IPS-NIHi7 (cell line): ENCODE data around the gene GFOD2.

Source experiments
- DNase-seq: peaks from one replicate; pipeline ENCODE4 v3.0.0; 2012; ENCODE audit warnings: mixed read lengths; ENCODE audit errors: extremely low spot score

GFOD2 gene

DNA sequence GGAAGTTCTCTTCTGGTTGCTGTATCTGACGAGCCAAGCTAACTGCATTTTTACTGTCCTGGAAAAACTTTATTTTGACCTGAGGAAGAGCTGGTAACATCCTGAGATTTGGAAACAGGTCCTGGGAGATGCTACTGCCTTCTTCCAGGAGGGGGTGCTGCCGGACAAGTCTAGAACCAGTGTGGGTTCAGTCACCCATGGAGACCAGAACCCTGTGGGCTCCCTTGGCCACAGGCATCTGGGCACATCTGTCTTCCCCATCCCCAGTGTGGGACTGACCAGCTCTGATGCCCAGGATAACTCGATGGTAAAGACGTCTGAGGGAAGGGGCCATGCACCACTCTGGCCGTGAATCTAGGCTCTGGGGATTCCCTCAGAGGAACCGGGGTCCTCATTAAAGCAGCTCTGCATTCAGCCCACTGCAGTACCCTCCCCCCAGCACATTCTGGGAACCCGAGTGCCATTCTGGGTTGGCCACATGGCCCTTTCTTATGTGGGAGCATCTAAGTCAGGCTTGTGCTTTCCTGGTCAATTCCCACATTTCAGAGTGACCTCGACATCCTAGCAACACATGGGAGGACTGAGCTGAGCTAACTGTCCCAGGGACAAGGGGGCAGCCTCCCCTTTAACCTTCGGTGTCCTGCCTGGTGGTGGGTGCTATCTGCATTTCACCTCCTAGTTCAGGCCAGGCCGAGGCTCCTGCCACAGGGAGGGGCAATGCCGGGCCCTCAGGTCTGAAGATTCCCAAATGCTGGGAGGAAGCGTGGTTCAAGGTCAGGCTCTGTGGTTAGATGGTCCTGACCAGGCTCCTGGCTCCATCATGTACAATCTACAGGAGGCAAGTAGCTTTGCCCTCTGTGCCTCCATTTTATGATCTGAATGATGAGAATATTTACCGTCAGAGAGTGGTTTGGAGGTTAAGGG is 46.1 kb downstream of the GFOD2 start:
- peak; percentile 87 for DNase-seq

DNA sequence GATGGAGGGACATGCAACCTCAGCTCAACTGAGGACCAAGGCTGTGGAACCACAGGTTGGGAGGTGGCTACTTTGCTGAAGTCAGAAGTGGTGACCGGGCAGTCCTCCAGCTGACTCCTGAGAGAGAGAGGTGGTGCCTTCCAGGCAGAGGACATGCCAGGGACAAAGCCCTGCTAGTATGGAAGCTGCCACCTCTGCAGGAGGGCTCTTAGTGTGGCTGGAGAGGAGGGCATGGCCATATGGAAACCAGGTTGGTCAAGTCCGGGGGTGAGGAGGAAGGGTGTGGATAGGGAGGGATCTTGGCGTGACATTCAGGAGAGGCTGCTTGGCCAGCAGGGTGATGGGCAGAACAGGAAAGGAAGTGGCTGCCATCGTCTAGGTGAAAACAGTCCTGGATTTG is 46.8 kb downstream of the GFOD2 start:
- DNase-seq: no peak

DNA sequence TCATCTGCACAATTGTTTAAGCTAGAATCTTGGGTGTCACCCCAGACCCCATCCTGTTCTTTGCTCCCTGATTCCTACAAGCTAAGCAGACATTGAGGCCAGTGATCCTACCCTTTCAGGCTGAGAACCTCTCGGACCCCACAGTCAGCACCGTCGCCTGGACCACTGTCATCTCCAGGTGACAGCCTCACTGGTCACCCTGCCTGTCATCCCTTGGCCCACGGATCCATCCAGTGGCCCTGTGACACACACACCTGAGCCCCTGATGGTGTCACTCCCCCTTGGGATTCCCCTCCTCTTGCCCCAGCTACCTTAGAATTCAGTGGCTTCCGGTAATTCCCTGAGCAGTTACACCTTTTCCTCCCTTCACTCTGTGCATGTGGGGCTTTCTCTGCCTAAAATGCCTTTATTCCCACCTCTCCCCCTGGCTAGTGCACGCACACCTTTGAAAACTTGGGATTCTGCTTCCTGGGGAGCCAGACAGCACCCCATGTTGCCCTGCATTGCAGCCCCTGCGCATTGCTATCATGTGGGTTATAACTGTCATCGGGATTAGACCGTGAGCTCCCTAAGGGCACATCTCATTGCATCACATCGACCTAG is 49.5 kb downstream of the GFOD2 start:
- DNase-seq: no peak

DNA sequence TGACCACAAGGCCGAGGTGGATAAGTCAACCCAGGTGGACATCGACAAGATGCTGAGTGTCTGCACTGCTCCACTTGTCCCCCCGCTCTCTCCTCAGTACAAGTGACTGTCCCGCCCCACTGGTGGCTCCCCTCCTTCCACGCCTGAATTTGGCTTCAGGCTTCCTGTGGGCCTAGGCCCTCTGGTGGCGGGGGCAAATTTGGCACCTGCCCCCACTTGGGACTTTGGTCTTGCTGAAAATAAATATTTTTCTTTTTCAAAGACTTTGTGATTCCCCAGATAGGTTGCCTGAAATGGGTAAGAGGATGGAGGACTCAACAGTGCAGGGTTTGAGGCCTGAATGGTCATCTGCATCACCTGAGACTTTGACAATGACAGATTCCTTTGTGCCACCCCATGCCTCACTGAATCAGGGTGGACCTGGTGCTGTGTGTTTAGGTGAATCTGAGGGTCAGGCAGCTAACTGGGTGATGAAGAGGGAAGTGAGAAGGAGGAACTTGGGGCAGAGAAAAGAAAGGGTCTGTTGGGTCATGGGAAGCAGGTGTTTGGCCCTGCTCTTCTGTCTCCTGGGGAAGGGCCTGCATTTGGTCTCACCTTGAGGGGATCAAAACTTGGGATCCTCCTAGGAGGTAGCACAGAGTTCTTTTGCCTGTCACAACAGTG is 50.5 kb downstream of the GFOD2 start:
- DNase-seq: no peak

DNA sequence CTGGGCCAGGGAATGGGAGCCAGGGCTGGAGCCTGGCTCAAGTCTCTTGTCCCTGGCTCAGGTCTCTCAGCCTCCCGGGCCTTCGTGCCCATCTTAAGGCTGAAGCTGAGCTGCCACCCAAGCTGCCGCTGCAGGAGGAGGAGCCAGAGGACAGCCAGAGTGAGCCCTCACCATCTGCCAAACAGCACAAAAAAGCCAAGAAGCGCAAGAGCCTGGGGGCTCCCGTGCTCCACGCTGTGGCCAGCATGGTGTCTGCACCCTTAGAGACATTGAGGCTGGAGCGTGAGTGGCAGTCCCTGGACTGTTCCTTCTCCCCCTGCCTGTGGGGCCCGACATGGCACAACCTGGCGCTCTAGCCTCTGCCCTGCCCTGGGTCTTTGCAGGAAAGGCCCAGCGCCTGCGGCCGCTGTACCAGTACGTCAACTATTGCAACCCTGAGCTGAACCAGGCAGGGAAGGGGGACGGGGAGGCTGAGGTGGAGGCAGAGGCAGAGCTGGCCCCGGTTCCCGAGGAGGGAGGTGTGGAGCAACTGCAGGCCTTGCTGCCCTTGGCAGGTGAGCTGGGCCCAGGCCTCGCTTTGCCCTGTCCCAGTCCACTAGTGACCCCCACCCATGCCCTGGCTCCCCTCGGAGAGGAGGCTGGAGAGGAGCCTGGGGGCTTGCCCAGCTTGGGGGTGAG is 51.2 kb downstream of the GFOD2 start:
- DNase-seq: peak; percentile 91

DNA sequence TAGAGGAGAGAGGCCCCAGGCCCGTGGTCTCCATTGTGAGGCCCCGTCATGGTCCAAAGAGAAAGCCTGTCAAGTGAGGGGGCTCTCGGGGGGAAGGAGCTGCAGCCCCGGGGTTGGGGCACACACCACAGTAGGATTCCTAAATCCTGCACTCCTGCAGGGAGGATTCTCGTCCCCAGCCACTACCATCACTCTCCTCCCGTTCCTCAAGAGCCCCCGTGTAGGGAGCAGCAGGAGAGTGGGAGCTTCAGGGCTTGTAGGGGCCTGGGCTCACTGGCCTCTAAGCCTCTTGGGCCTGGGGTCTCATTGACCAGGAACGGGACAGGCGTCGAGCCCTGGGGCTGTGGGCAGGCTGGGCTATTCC is 51.7 kb downstream of the GFOD2 start:
- no peak for DNase-seq

DNA sequence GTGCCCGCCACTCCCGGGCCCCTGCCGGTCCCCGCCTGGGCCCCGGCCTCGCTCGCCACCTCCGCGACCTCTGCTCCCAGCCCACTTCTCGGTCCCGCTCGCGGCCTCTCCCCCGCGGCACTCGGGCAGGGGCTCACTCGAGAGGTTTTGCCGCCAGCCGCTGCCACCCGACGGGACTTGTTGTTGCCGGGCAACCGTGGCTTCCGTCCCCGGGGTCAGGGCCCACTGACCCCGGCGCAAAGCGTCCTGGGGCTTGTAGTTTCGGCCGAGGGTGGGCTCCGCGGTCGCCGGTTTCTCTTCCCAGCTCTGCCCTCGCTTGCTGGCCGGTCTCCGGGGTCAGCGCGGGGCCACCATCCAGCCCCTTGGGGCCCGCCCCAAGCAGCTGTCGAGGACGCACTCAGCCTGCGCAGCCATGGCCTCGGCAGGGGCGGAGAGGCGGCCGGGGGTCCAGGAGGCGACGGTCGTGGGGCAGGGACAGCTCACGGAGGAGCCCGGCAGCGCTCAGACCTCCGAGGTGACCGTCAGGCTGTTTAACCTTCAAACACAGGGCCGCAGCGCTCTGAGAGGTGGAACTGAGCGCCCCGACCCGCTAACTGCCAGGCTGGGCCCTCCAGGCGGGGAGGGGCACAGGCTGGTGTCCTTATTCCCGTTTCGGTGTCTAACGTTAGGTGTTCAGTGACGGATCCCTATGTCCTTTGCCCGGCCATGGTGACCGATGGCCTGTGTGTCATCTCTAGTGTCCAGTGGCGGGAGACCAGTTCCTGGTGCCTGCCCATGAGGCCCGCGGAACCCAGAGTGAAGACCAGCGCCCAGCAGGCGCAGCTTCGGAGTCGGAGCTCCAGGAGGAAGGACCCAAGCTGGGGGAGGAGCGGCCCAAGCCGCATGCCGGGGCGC is 52.3 kb downstream of the GFOD2 start, which contains the start of the genes C16orf86 and ENKD1:
TSS of gene C16orf86 (plus strand) at position 256 of the 894 bp plus-strand sequence. CDS start at position 413, 157 bp downstream.
TSS of gene ENKD1 (minus strand) at position 192 of the 894 bp plus-strand sequence. CDS start 308 bp downstream, outside the sequence.
- DNase-seq: peak; percentile 94

DNA sequence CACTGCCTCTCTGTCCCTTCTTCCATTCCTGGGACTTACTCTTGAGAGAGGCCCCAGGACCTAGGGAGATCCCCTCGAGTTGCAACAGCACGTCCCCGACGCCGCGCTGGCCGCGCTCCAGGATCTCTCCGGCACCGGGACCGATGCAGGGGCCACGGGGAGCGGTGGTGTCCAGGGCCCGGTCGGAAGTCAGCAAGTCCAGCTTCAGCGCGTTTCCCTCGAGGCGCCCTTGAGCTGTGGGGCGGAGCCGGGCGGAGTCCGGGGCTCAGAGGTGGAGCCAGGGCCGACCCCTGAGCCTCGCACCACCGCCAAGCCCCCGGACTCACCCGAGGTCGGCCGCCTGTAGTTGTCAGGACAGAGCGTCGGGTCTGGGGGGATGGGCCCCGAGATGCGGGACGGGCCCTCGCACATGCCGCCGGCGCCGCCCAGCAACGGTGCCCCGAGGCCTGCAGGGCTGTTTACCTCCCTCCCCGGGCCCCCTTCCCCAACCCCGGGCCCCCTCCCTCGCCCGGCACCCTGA is 53.0 kb downstream of the GFOD2 start:
- DNase-seq: peak; percentile 67

DNA sequence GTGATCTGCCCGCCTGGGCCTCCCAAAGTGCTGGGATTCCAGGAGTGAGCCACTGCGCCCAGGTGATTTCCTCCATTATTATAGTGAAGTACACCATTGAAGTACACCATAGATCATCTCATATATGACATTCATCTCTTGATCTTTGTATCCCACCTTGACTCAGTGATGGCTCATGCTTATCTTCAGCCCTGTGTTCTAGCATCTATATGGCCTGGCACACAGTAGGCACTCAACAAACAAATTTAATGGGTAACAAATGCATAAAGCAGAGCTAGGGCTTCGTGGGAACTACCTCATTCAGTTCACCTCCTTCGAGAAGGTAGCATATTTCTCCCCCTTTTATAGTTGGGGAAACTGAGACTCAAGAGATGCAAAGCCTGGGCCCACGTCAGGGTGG is 53.5 kb downstream of the GFOD2 start:
- no peak for DNase-seq

DNA sequence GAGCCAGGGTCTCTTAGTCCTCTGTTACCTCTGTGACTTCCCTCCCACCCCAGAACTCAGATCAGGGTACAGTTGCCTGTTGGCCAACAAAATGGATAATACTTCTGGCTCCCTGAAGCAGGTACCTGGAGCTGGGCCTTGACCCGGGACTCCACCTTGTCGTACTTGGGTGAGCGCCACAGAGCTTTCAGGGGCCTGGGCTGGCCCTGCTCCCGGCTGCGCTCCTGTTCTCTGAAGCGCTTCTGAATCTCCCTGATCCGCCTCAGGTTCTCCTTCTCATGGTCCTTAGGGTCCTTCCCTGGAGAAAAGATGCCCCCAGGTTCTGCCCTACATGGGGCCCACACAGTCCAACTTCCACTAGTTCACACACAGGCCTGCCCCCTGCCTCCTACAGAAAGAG is 54.2 kb downstream of the GFOD2 start:
- no peak for DNase-seq

DNA sequence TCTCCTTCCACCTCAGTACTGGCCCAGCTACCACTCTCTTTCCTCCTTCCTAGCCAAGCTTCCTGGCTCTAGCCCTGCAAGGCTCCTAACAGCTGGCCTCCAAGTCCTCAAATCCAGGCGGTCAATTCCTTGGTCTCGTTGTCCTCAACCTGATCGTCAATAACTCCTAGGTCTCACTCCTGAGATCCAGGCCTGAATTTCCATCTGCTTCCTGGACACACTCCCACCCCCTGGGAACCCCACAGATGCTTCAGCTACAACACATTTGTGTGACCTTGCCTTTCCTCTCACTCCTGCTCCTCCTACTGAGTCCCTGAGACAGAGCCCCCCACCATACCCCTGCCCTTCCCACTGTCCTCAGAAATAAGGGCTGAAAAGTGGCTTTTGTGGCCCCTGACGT is 54.9 kb downstream of the GFOD2 start:
- DNase-seq: no peak

DNA sequence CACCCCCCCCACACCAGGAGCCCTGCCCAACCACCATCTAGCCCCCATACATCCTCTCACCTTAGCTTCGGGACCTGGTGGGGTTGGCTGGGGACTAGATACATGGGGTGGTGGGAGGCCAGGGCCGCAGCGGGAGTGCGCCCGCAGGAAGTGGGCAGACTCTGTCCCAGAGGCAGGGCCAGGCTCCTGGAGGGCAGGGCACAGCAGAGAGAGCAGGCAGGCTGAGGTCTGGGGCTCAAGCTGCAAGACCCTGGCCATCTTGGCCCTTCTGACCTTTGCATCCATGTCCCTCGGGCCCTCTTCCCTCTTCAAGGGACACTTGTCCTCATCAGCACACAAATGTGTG is 55.3 kb downstream of the GFOD2 start:
- no peak for DNase-seq

DNA sequence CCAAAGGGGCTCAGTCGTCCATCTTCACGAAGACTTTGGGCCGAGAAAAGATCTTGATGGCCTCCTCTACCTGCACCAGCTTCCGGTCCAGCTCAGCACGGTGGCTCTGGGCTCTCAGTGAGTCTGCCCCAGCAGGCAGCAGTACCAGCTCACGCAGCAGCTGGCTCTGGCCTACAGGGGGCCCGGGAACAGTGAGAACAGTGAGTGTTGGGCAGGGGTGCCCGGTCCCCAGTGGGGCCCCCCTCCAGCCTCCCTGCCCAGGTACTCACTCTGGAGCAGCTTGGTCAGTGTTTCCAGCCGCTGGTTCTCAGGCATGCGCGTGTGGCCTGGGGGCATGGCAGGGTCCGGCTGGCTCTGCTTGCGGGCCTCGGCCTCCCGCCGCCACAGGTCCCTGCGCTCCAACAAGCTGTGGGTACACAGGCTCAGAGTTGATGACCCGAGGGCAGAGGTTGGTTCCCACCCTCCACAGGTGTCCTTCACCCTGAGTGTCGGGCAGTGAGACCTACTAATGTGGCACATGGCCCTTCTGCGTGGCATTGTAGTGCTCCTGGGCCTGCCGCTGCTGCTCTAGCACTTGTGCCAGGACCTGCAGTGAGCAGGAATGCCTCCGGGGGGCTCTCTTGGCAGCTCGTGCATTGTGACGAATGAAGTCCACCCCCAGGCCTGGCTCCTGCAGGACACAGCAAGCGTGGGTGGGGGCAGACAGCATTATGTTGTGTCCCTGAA is 55.8 kb downstream of the GFOD2 start:
- peak; percentile 66 for DNase-seq

DNA sequence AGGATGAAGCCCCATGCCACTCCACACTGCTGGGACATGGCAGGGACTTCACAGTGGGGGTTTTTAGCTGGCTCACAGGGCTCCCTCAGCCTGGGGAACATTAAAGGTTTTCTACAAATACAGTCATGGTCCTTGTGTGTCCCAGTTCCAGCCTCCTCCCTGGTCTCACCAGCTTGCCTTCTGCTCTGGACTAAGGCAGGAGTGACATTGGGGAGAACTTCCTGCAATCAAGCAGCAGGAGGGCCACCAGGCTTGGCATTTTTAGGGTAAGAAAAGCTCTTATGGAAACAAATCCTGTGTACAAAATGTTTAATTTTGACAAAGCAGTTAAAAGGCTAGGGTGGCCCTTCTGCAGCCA is 56.5 kb downstream of the GFOD2 start:
- no peak for DNase-seq

DNA sequence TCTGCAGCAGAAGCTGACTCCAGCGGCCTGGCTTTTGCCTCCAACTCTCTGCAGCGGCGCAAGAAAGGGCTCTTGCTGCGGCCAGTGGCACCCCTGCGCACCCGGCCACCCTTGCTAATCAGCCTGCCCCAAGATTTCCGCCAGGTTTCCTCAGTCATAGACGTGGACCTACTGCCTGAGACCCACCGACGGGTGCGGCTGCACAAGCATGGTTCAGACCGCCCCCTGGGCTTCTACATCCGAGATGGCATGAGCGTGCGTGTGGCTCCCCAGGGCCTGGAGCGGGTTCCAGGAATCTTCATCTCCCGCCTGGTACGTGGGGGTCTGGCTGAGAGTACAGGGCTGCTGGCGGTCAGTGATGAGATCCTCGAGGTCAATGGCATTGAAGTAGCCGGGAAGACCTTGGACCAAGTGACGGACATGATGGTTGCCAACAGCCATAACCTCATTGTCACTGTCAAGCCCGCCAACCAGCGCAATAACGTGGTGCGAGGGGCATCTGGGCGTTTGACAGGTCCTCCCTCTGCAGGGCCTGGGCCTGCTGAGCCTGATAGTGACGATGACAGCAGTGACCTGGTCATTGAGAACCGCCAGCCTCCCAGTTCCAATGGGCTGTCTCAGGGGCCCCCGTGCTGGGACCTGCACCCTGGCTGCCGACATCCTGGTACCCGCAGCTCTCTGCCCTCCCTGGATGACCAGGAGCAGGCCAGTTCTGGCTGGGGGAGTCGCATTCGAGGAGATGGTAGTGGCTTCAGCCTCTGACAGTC is 57.0 kb downstream of the GFOD2 start:
- DNase-seq: no peak

DNA sequence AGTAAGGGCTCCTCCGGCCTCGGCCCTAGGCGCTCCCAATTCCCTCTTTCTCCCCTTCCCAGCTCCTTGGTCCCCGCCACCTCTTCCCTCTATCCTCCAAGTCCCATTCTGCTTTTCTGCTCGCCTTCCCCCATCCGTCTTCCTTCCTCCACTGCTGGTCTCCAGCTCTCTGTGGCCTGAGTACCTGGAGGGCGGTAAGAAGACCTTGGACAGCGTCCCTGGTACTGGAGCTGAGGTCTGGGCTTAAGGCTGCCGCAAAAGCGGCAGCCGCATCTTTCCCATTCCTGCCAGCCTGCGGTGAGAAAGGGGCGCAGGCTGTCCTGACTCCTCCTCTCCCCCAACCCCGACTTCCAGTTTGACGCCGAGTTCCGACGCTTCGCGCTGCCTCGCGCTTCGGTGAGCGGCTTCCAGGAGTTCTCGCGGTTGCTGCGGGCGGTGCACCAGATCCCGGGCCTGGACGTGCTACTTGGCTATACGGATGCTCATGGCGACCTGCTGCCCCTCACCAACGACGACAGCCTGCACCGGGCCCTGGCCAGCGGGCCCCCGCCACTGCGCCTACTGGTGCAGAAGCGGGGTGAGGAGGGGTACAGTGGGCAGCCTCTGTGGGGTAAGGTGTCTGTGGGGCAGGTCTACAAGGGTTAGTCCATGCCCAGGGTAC is 57.9 kb downstream of the GFOD2 start:
- DNase-seq: peak; percentile 79

DNA sequence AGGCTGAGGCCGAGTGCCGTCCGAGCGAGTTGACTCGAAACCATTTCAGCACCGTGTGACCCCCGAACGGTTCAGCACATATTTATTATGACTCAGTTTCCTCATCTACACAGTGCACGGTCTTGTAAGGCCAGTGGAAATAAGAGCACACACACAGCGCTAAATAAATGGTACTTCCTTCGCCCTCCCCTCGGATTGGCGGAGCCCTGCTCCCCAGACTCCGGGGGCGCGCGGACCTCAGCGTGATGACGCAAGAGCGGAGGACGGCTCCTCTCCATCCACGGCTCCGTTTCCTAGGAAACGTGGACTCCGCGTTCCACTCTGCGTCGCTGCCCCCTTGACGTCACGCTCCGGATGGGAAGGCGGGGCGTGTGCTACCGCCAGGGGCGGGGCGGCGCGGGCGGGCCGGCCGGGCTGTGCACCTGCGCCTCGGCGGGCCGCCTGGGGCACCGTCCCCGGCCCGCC is 58.5 kb downstream of the GFOD2 start, which contains the start of gene PARD6A:
TSS of gene PARD6A (plus strand) at position 397 of the 465 bp plus-strand sequence. CDS start 79 bp downstream, outside the sequence.
- DNase-seq: peak; percentile 99
